Measurements from ENCODE around the gene ITGAL.
"Not testable (repeated sequence)": the region's sequence is repeated elsewhere in the genome, so short reads cannot be mapped to it uniquely, and the experiment has no call there.

Gene ITGAL

DNA sequence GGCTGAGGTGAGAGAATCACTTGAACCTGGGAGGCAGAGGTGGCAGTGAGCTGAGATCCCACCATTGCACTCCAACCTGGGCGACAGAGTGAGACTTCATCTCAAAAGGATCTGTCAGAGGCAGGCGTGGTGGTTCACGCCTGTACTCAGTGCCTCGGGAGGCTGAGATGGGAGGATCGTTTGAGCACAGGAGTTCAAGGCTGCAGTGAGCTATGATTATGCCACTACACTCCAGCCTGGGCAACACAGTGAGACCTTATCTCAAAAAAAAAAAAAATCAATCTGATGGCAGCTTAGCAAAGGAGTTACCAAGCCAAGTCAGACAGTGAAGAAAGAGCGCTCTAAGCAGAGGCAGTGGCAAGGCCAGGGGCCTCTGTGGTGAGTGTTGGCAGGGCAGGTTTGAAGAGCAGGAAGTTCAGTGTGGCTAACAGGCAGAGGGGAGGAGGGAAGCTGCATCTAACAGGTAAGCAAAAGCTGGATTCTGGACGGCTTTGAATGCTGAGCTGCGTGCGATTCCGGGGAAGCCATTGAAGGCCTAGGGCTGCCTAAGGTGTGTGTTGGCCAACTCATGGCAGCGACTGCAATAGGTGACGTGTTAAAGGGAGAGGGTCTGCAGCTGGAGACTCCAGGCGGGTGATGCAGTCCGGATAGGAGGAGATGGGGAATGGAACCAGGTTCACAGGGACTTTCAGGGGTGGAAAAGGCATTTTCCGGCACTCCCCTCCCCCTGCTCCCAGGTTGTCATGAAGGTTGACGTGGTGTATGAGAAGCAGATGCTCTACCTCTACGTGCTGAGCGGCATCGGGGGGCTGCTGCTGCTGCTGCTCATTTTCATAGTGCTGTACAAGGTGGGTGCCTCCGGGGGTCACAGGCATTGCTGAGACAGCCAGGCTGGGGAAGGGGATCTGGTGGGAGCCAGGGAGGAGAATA lies 46.8 kb downstream of the ITGAL start:
- no peak for ATAC-seq
- TF ChIP-seq ZFP3 (CRISPR knock-in tag; IDR thresholded peaks at IDR 0.05), result no peak
- no peak for TF ChIP-seq ISL1 (CRISPR knock-in tag; IDR thresholded peaks at IDR 0.05)
- TF ChIP-seq CREB5 (CRISPR knock-in tag; IDR thresholded peaks at IDR 0.05; ENCODE audit: low read depth), result no peak
- TF ChIP-seq ZNF8 (CRISPR knock-in tag; IDR thresholded peaks at IDR 0.05), result no peak
- TF ChIP-seq GLIS3 (CRISPR knock-in tag; IDR thresholded peaks at IDR 0.05), result no peak
- TF ChIP-seq, protein P1, sequence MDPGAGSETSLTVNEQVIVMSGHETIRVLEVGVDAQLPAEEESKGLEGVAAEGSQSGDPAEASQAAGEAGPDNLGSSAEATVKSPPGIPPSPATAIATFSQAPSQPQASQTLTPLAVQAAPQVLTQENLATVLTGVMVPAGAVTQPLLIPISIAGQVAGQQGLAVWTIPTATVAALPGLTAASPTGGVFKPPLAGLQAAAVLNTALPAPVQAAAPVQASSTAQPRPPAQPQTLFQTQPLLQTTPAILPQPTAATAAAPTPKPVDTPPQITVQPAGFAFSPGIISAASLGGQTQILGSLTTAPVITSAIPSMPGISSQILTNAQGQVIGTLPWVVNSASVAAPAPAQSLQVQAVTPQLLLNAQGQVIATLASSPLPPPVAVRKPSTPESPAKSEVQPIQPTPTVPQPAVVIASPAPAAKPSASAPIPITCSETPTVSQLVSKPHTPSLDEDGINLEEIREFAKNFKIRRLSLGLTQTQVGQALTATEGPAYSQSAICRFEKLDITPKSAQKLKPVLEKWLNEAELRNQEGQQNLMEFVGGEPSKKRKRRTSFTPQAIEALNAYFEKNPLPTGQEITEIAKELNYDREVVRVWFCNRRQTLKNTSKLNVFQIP (CRISPR knock-in tag; IDR thresholded peaks at IDR 0.05; ENCODE audit: borderline replicate concordance, low read depth), result no peak
- no peak for TF ChIP-seq ZNF70 (CRISPR knock-in tag; IDR thresholded peaks at IDR 0.05)
- TF ChIP-seq BACH2 (CRISPR knock-in tag; IDR thresholded peaks at IDR 0.05; ENCODE audit: borderline replicate concordance), result no peak
- TF ChIP-seq, protein P2, sequence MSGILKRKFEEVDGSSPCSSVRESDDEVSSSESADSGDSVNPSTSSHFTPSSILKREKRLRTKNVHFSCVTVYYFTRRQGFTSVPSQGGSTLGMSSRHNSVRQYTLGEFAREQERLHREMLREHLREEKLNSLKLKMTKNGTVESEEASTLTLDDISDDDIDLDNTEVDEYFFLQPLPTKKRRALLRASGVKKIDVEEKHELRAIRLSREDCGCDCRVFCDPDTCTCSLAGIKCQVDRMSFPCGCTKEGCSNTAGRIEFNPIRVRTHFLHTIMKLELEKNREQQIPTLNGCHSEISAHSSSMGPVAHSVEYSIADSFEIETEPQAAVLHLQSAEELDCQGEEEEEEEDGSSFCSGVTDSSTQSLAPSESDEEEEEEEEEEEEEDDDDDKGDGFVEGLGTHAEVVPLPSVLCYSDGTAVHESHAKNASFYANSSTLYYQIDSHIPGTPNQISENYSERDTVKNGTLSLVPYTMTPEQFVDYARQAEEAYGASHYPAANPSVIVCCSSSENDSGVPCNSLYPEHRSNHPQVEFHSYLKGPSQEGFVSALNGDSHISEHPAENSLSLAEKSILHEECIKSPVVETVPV (CRISPR knock-in tag; IDR thresholded peaks at IDR 0.05), result no peak

- no peak for TF ChIP-seq TCF4 (CRISPR knock-in tag; IDR thresholded peaks at IDR 0.05; ENCODE audit: borderline replicate concordance)
- TF ChIP-seq, protein P1 (CRISPR knock-in tag; IDR thresholded peaks at IDR 0.05; ENCODE audit: borderline replicate concordance, low read depth), result no peak
- TF ChIP-seq OSR1 (CRISPR knock-in tag; IDR thresholded peaks at IDR 0.05), result no peak
- no peak for ATAC-seq
Observed at GRCh38 chr16:30521476-30521872, 48.9 kb downstream of the ITGAL start.

DNA sequence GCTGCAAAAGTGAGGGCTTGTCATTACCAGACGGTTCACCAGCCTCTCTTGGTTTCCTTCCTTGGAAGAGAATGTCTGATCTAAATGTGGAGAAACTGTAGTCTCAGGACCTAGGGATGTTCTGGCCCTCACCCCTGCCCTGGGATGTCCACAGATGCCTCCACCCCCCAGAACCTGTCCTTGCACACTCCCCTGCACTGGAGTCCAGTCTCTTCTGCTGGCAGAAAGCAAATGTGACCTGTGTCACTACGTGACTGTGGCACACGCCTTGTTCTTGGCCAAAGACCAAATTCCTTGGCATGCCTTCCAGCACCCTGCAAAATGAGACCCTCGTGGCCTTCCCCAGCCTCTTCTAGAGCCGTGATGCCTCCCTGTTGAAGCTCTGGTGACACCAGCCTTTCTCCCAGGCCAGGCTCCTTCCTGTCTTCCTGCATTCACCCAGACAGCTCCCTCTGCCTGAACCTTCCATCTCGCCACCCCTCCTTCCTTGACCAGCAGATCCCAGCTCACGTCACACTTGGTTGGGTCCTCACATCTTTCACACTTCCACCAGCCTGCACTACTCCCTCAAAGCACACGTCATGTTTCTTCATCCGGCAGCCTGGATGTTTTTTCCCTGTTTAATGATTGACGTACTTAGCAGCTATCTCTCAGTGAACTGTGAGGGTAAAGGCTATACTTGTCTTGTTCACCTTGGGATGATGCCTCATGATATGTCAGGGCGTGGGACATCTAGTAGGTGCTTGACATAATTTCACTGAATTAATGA lies 49.5 kb downstream of the ITGAL start:
- no peak for ATAC-seq
- no peak for TF ChIP-seq CREB5 (CRISPR knock-in tag; IDR thresholded peaks at IDR 0.05; ENCODE audit: low read depth)
- no peak for TF ChIP-seq PPARA (CRISPR knock-in tag; IDR thresholded peaks at IDR 0.05; ENCODE audit: borderline replicate concordance)
- TF ChIP-seq, protein P3, sequence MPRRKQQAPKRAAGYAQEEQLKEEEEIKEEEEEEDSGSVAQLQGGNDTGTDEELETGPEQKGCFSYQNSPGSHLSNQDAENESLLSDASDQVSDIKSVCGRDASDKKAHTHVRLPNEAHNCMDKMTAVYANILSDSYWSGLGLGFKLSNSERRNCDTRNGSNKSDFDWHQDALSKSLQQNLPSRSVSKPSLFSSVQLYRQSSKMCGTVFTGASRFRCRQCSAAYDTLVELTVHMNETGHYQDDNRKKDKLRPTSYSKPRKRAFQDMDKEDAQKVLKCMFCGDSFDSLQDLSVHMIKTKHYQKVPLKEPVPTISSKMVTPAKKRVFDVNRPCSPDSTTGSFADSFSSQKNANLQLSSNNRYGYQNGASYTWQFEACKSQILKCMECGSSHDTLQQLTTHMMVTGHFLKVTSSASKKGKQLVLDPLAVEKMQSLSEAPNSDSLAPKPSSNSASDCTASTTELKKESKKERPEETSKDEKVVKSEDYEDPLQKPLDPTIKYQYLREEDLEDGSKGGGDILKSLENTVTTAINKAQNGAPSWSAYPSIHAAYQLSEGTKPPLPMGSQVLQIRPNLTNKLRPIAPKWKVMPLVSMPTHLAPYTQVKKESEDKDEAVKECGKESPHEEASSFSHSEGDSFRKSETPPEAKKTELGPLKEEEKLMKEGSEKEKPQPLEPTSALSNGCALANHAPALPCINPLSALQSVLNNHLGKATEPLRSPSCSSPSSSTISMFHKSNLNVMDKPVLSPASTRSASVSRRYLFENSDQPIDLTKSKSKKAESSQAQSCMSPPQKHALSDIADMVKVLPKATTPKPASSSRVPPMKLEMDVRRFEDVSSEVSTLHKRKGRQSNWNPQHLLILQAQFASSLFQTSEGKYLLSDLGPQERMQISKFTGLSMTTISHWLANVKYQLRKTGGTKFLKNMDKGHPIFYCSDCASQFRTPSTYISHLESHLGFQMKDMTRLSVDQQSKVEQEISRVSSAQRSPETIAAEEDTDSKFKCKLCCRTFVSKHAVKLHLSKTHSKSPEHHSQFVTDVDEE (CRISPR knock-in tag; IDR thresholded peaks at IDR 0.05), result no peak

GRCh38 chr16:30522702-30523463 lies 50.3 kb downstream of the ITGAL start:
- not testable (repeated sequence) for ATAC-seq

Data from SK-N-SH treated with all-trans-retinoic acid at 6 μM for 48 hours (cell line).